HCEC 1CT (cell line): ENCODE results near the gene TSPAN4.

Experiments
- DNase-seq: peaks from one replicate; pipeline ENCODE4 v3.0.0-alpha.2; 2017

The TSPAN4 gene

GRCh38 chr11:808427-809286 lies 34.0 kb upstream of the TSPAN4 start:
- DNase-seq, result peak; percentile 0

GRCh38 chr11:809287-810039 lies 33.2 kb upstream of the TSPAN4 start, which contains the start of gene RPLP2:
RPLP2 (plus strand) TSS chr11:809967; CDS start chr11:810235, 268 bp downstream.
- peak; percentile 97 for DNase-seq

- DNase-seq, result peak; percentile 0
Observed at GRCh38 chr11:810040-810567, 32.5 kb upstream of the TSPAN4 start.

- DNase-seq, result peak; percentile 4
Observed at GRCh38 chr11:811446-812245, 31.0 kb upstream of the TSPAN4 start.

- DNase-seq, result peak; percentile 0
Observed at GRCh38 chr11:812390-812789, 30.3 kb upstream of the TSPAN4 start.

- no peak for DNase-seq
Observed at GRCh38 chr11:813072-813455, 29.6 kb upstream of the TSPAN4 start.

GRCh38 chr11:813456-814096 lies 29.1 kb upstream of the TSPAN4 start:
- peak; percentile 3 for DNase-seq

GRCh38 chr11:815675-816432 lies 26.8 kb upstream of the TSPAN4 start:
- no peak for DNase-seq

GRCh38 chr11:816433-816779 lies 26.2 kb upstream of the TSPAN4 start:
- DNase-seq, result no peak

- peak; percentile 78 for DNase-seq
Observed at GRCh38 chr11:818396-819128, 24.1 kb upstream of the TSPAN4 start, which contains the start of gene PNPLA2. PNPLA2 (plus strand) TSS chr11:818914; CDS start chr11:819719, 805 bp downstream.

- peak; percentile 88 for DNase-seq
Observed at GRCh38 chr11:819129-819931, 23.3 kb upstream of the TSPAN4 start.

- DNase-seq, result peak; percentile 51
Observed at GRCh38 chr11:819943-820649, 22.6 kb upstream of the TSPAN4 start.

- peak; percentile 54 for DNase-seq
Observed at GRCh38 chr11:820655-821511, 21.8 kb upstream of the TSPAN4 start.

GRCh38 chr11:821512-822371 lies 20.9 kb upstream of the TSPAN4 start:
- no peak for DNase-seq

- DNase-seq, result no peak
Observed at GRCh38 chr11:823441-824291, 19.0 kb upstream of the TSPAN4 start.

GRCh38 chr11:824292-824880 lies 18.3 kb upstream of the TSPAN4 start:
- no peak for DNase-seq
